ENCODE measurements around the gene TICRR.

GRCh38 chr15:89632563-89633430 lies 57.5 kb downstream of the TICRR start:
- TF ChIP-seq CTCF (IDR thresholded peaks at IDR 0.05) (no peak), POLR2A (IDR thresholded peaks at IDR 0.05) (no peak), EP300 (IDR thresholded peaks at IDR 0.05) (no peak)

Measured in gastroesophageal sphincter (tissue), 3 donors.